ENCODE measurements around the gene JAK2.

- TF ChIP-seq CTCF (optimal IDR thresholded peaks at IDR 0.05 in 1 of 3, IDR thresholded peaks at IDR 0.05 in 1 of 3, conservative IDR thresholded peaks at IDR 0.05 in 1 of 3; ENCODE audit: extremely low read depth in 1 of 3, insufficient read depth in 2 of 3, low read length in 3 of 3) = no peak
- no peak for TF ChIP-seq EZH2 (IDR thresholded peaks at IDR 0.05; ENCODE audit: low read length)
Measured at GRCh38 chr9:4984171-4984620, 876 bp upstream of the JAK2 start.

Data from keratinocyte (primary cell).